Cardiac muscle cell (in vitro differentiated cells and primary cell): ENCODE results near the gene CADM4. TPM values are rescaled to one million over a fixed set of nuclear protein-coding genes. Genes with fewer than 3 reads are reported as not detected.

Experiments used
- DNase-seq, 2 donors: peaks; one replicate each; pipeline versions ENCODE4 v3.0.0 to v3.0.0-alpha.2; 2010 to 2017; ENCODE audit warnings: low read depth in 1 of 2, low spot score in 1 of 2
- H3K27ac ChIP-seq: fragments of 200-600 bp; sonication (generic); 2 replicates; pipeline ENCODE4 v1.5.1; 2016
- H3K27me3 ChIP-seq: fragments of 200-600 bp; sonication (generic); 2 replicates; pipeline ENCODE4 v1.6.0; 2016; ENCODE audit warnings: control low read depth
- H3K36me3 ChIP-seq: fragments of 200-600 bp; sonication (generic); 2 replicates; pipeline ENCODE4 v1.5.1; 2016; ENCODE audit warnings: control low read depth
- H3K4me1 ChIP-seq: fragments of 200-600 bp; sonication (generic); 2 replicates; pipeline ENCODE4 v1.8.1; 2017; ENCODE audit warnings: low read depth, mild to moderate bottlenecking, mixed run types
- H3K4me3 ChIP-seq: fragments of 200-600 bp; sonication (generic); 2 replicates; pipeline ENCODE4 v1.5.1; 2016; ENCODE audit warnings: mild to moderate bottlenecking
- H3K9me3 ChIP-seq: fragments of 200-600 bp; sonication (generic); 2 replicates; pipeline ENCODE4 v1.5.1; 2017; ENCODE audit warnings: low read depth, mild to moderate bottlenecking, control low read depth
- CTCF ChIP-seq: IDR thresholded peaks from 2 replicates; pipeline ENCODE4 v1.5.1; 2012; ENCODE audit warnings: low read depth, mild to moderate bottlenecking, low read length
- polyA plus RNA-seq: library from polyadenylated mRNA; unstranded; fragments of >200 nt; fragmentation: Nextera tagmentation; extraction: Ambion mirVana; gene quantifications from 2 replicates; pipeline ENCODE4 v1.2.1, GENCODE V29; 2016
- total RNA-seq: library from RNA; depleted of rRNA; stranded (reverse); fragments of >200 nt; gene quantifications from 2 replicates; pipeline ENCODE4 v1.2.3, GENCODE V29; 2016

CADM4 gene
- total and polyA plus RNA-seq, 2 experiments from 2014 or later: 12.3 to 40.5 TPM

- Histone ChIP-seq H3K36me3 (peaks cover 7% of the 10 kb centered on the region), H3K4me3 (no peak within 1 kb of the TSS), H3K27ac (no peak within 1 kb of the TSS), H3K9me3 (no peaks in the 10 kb centered on the region), H3K27me3 (no peaks in the 10 kb centered on the region), H3K4me1 (no peaks in the 10 kb centered on the region)
- no peak for DNase-seq
- TF ChIP-seq CTCF: no peak
These were observed 27.9 kb downstream of the CADM4 start, which contains the start of gene SRRM5 for GRCh38 chr19:43611788-43612187. SRRM5 (plus strand) TSS chr19:43612088; CDS start chr19:43612122, 34 bp downstream.

- Histone ChIP-seq H3K36me3 (peaks cover 11% of the 10 kb centered on the region), H3K4me3 (no peak overlapping the region), H3K27ac (no peak overlapping the region), H3K4me1 (no peaks in the 10 kb centered on the region), H3K9me3 (no peaks in the 10 kb centered on the region), H3K27me3 (no peaks in the 10 kb centered on the region)
- DNase-seq: no peak
- TF ChIP-seq CTCF: no peak
These were observed 29.2 kb downstream of the CADM4 start for GRCh38 chr19:43610493-43610892.

DNA sequence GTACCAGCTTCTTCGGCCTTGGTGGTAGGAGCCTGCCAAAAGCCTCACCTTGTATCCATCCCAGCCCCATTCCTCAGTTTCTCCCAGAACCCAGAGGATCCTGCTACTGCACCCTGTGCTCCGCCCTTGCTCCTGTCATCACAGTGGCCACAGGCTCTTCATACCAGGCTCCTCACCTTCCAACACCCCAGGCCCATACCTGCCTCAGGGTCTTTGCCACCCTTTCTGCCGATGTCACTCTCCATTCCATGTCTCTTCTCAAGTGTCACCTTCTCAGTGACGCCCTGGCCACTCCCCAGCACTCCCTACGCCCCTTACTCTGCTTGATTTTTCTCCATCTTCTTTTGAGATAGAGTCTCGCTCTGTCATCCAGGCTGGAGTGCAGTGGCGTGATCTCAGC, 29.8 kb downstream of the CADM4 start:
- TF ChIP-seq CTCF: no peak
- H3K36me3 ChIP-seq: peaks cover 11% of the 10 kb centered on the region
- no peak overlapping the region for H3K27ac ChIP-seq
- H3K4me1 ChIP-seq: no peaks in the 10 kb centered on the region
- no peaks in the 10 kb centered on the region for H3K27me3 ChIP-seq
- DNase-seq: no peak
- H3K4me3 ChIP-seq: no peak overlapping the region
- H3K9me3 ChIP-seq: no peaks in the 10 kb centered on the region

DNA sequence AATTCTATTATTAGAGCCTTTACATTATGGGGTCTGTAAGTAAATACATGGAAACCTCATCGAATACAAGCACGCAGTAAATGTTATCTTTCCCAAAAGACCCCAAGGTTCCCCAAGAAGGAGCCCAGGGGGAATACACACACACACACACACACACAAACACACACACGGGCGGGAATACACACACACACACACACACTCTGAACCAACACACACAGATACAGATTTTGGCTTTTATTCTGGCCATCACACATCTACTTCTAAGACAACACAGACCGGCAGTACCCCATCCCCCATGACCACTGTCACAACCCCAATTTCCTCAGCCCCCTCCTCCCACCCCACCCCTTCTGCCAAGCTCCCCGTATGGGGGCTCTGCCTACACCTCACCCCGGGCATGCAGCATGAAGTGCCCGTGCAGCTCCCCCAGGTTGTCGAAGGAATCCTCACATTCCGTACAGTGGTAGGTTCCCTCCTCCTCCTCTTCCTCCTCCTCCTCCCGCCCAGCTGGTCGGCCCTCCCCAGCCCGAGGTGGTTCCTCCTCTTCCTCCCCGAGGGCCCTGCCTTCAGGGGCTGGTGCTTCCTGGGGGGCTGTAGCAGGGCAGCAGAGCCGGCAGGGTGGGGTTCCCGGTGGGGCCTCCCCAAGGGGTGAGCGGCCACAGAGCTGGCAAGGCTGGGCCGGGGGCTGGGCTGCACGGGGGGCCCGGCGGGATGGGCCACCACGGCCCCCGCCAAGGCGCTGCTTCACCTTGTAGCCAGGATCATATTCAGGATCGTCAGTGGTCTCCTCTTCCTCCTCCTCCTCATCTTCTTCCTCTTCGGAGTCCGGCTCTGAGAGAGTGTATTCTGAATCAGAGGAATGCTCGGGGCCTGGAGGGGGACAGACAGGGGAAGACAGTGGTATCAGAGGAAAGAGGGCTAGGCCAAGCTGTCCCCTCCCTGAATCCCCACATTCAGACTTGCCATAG, 32.1 kb downstream of the CADM4 start:
- Histone ChIP-seq H3K4me3 (no peak overlapping the region), H3K27ac (no peak overlapping the region), H3K4me1 (no peaks in the 10 kb centered on the region), H3K27me3 (no peaks in the 10 kb centered on the region), H3K36me3 (peaks cover 11% of the 10 kb centered on the region), H3K9me3 (no peaks in the 10 kb centered on the region)
- TF ChIP-seq CTCF: no peak
- no peak for DNase-seq

DNA sequence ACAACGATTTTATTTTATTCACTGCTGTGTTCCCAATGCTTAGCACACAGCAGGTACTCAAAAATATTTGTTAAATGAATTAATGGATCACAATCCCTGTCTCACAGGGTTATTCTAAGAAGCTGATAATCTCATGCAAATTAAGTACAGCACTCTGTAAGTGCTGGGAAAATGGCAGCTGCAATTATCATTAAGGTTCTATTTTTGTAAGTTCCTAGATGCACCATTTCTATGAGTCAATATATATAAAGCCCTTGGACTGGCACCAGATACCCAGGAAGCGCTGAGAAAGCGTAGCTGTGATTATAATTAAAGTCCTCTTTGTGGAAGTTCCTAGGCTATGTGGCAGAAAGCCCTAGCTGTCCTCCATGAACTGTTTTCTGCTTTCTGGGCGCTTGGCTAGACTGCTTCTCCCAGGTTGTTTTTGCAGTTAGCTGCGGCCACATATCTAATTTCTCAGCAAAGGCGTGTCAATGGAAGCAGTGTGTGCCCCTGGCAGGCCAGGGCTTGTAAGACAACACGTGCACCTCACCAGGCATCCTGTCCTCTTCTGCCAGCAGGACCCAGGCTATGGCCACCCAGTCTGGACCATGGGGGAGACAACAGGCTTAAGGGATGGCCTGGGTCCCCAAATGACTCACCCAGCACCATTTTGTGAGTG, 33.0 kb downstream of the CADM4 start:
- H3K4me1 ChIP-seq: no peaks in the 10 kb centered on the region
- H3K36me3 ChIP-seq: peaks cover 9% of the 10 kb centered on the region
- no peak for DNase-seq
- no peaks in the 10 kb centered on the region for H3K9me3 ChIP-seq
- no peaks in the 10 kb centered on the region for H3K27me3 ChIP-seq
- H3K27ac ChIP-seq: no peak overlapping the region
- H3K4me3 ChIP-seq: no peak overlapping the region
- TF ChIP-seq CTCF: no peak
